ENCODE data around the gene PRKAG1. TPM values are rescaled to one million over a fixed set of nuclear protein-coding genes. Genes with fewer than 3 reads are reported as not detected.
A peak's percentile ranks its signal among the peaks of the same experiment; 100 is the strongest.

PRKAG1 gene
- total RNA-seq, 1 experiment from 2014 or later, result 34.2 TPM

- TF ChIP-seq CTCF (IDR thresholded peaks at IDR 0.05; ENCODE audit: unreplicated experiment), result no peak
- peaks cover 78% of the 10 kb centered on the region for H3K27me3 Mint-ChIP-seq (ENCODE audit: unreplicated experiment)
- H3K4me1 Mint-ChIP-seq (ENCODE audit: low read depth, unreplicated experiment), result peaks cover 5% of the 10 kb centered on the region
- BruUV-seq (replicated peaks), result no TSS peak
- CTCF ChIA-PET, result interaction anchor here (0.7 kb wide), 1 partner anchor 104 kb away, joined by 4 read pairs; the partner anchor contains the start of gene DHH
- no peaks in the 10 kb centered on the region for H3K36me3 Mint-ChIP-seq (ENCODE audit: insufficient read depth, unreplicated experiment)
- no peak overlapping the region for H3K4me3 Mint-ChIP-seq (ENCODE audit: low read depth, unreplicated experiment)
- intact Hi-C loops (cut with micrococcal nuclease; ENCODE audit: unreplicated experiment), result no loop called here
- H3K27ac Mint-ChIP-seq (ENCODE audit: unreplicated experiment), result no peak overlapping the region
- no peak for DNase-seq
- H3K9me3 Mint-ChIP-seq (ENCODE audit: low read depth, unreplicated experiment), result no peaks in the 10 kb centered on the region
Observed at GRCh38 chr12:48990552-48990951, 28.0 kb downstream of the PRKAG1 start.

- TF ChIP-seq CTCF (IDR thresholded peaks at IDR 0.05; ENCODE audit: unreplicated experiment), result peak; percentile 78
- intact Hi-C loops (cut with micrococcal nuclease; ENCODE audit: unreplicated experiment), result no loop called here
- BruUV-seq (replicated peaks), result no TSS peak
- Mint-ChIP-seq H3K4me3 (ENCODE audit: low read depth, unreplicated experiment) (no peak overlapping the region), H3K4me1 (ENCODE audit: low read depth, unreplicated experiment) (no peaks in the 10 kb centered on the region), H3K9me3 (ENCODE audit: low read depth, unreplicated experiment) (no peaks in the 10 kb centered on the region), H3K27me3 (ENCODE audit: unreplicated experiment) (peaks cover 87% of the 10 kb centered on the region), H3K27ac (ENCODE audit: unreplicated experiment) (no peak overlapping the region), H3K36me3 (ENCODE audit: insufficient read depth, unreplicated experiment) (no peaks in the 10 kb centered on the region)
- CTCF ChIA-PET, result interaction anchor here (0.7 to 2.4 kb wide), 5 partner anchors 9 to 64 kb away, joined by 3 to 12 read pairs (median 3); partner anchors contain the start of genes PRKAG1 and WNT1
- peak; percentile 62 for DNase-seq
Observed at GRCh38 chr12:48988030-48988649, 30.4 kb downstream of the PRKAG1 start.

GRCh38 chr12:48986720-48987291, 31.8 kb downstream of the PRKAG1 start:
- Mint-ChIP-seq H3K9me3 (ENCODE audit: low read depth, unreplicated experiment) (no peaks in the 10 kb centered on the region), H3K36me3 (ENCODE audit: insufficient read depth, unreplicated experiment) (peaks cover 8% of the 10 kb centered on the region), H3K4me3 (ENCODE audit: low read depth, unreplicated experiment) (no peak overlapping the region), H3K27me3 (ENCODE audit: unreplicated experiment) (peaks cover 97% of the 10 kb centered on the region), H3K27ac (ENCODE audit: unreplicated experiment) (no peak overlapping the region), H3K4me1 (ENCODE audit: low read depth, unreplicated experiment) (peaks cover 3% of the 10 kb centered on the region)
- no peak for DNase-seq
- intact Hi-C loops (cut with micrococcal nuclease; ENCODE audit: unreplicated experiment), result no loop called here
- CTCF ChIA-PET, result interaction anchor here (2.4 kb wide), 1 partner anchor 8 kb away, joined by 12 read pairs; the partner anchor contains the start of gene WNT1
- TF ChIP-seq CTCF (IDR thresholded peaks at IDR 0.05; ENCODE audit: unreplicated experiment), result no peak
- no TSS peak for BruUV-seq (replicated peaks)

GRCh38 chr12:48985901-48986300, 32.7 kb downstream of the PRKAG1 start:
- no peak overlapping the region for H3K4me3 Mint-ChIP-seq (ENCODE audit: low read depth, unreplicated experiment)
- H3K27me3 Mint-ChIP-seq (ENCODE audit: unreplicated experiment), result peaks cover 100% of the 10 kb centered on the region
- no peak overlapping the region for H3K27ac Mint-ChIP-seq (ENCODE audit: unreplicated experiment)
- peaks cover 12% of the 10 kb centered on the region for H3K4me1 Mint-ChIP-seq (ENCODE audit: low read depth, unreplicated experiment)
- H3K36me3 Mint-ChIP-seq (ENCODE audit: insufficient read depth, unreplicated experiment), result peaks cover 11% of the 10 kb centered on the region
- no peak for DNase-seq
- no peak for TF ChIP-seq CTCF (IDR thresholded peaks at IDR 0.05; ENCODE audit: unreplicated experiment)
- intact Hi-C loops (cut with micrococcal nuclease; ENCODE audit: unreplicated experiment), result no loop called here
- no TSS peak for BruUV-seq (replicated peaks)
- CTCF ChIA-PET, result interaction anchor here (0.6 kb wide), 1 partner anchor 39 kb away, joined by 10 read pairs; no protein-coding TSS in a partner anchor
- H3K9me3 Mint-ChIP-seq (ENCODE audit: low read depth, unreplicated experiment), result no peaks in the 10 kb centered on the region

All from Calu3 (cell line).